CD14-positive monocyte (primary cell): ENCODE measurements around the gene GTF2H4. TPM values are rescaled to one million over a fixed set of nuclear protein-coding genes. Genes with fewer than 3 reads are reported as not detected.

Source experiments
- DNase-seq, 3 donors: peaks; one replicate each; pipeline ENCODE4 v3.0.0-alpha.2; 2011 to 2022
- H2AFZ ChIP-seq: 2 replicates; pipeline ENCODE4 v1.6.0; 2012; ENCODE audit warnings: mild to moderate bottlenecking, low read depth, low read length, inconsistent platforms; ENCODE audit not compliant: insufficient read depth, poor library complexity, severe bottlenecking
- H3K27ac ChIP-seq, 2 donors: 1 replicate in 1 of 2; 2 replicates in 1 of 2; pipeline ENCODE4 v1.5.1; 2012 to 2013; ENCODE audit warnings: low read length in 2 of 2, control low read depth in 1 of 2, inconsistent platforms in 1 of 2, low read depth in 1 of 2, mild to moderate bottlenecking in 1 of 2
- H3K27me3 ChIP-seq, 2 donors: one replicate each; pipeline versions ENCODE4 v1.6.0 to v1.6.1; 2011 to 2013; ENCODE audit warnings: low read length in 2 of 2; ENCODE audit not compliant: control insufficient read depth in 2 of 2, insufficient read depth in 2 of 2
- H3K36me3 ChIP-seq, 2 donors: replicated peaks in 1 of 2; 1 replicate in 1 of 2; 2 replicates in 1 of 2; pipeline versions ENCODE4 v1.5.1 to v1.6.1; 2012 to 2013; ENCODE audit warnings: low read length in 2 of 2, control low read depth in 1 of 2, inconsistent platforms in 1 of 2, mild to moderate bottlenecking in 1 of 2; ENCODE audit not compliant: insufficient read depth in 2 of 2, control insufficient read depth in 1 of 2
- H3K4me1 ChIP-seq, 2 donors: 1 replicate in 1 of 2; 2 replicates in 1 of 2; pipeline versions ENCODE4 v1.5.1 to v1.6.1; 2012 to 2013; ENCODE audit warnings: low read length in 2 of 2, control low read depth in 1 of 2, inconsistent platforms in 1 of 2, mild to moderate bottlenecking in 1 of 2, moderate library complexity in 1 of 2; ENCODE audit not compliant: insufficient read depth in 2 of 2, control insufficient read depth in 1 of 2
- H3K4me2 ChIP-seq: replicated peaks from 2 replicates; pipeline ENCODE3; 2012; ENCODE audit warnings: low read length, moderate library complexity, mild to moderate bottlenecking; ENCODE audit not compliant: poor library complexity, severe bottlenecking; ENCODE audit errors: extremely low read depth
- H3K4me3 ChIP-seq, 3 experiments: fragments of 200-600 bp in 1 of 3; sonication (generic) in 1 of 3; replicated peaks in 1 of 3; 1 replicate in 2 of 3; 2 replicates in 1 of 3; pipeline ENCODE4 v1.5.1; 2011 to 2013; ENCODE audit warnings: low read length in 3 of 3, mild to moderate bottlenecking in 3 of 3, control low read depth in 2 of 3, low read depth in 2 of 3, inconsistent platforms in 1 of 3, moderate library complexity in 1 of 3
- H3K79me2 ChIP-seq: 2 replicates; pipeline ENCODE4 v1.6.0; 2012; ENCODE audit warnings: mild to moderate bottlenecking, control low read depth, inconsistent platforms, low read length, moderate library complexity; ENCODE audit not compliant: insufficient read depth
- H3K9ac ChIP-seq: 2 replicates; pipeline ENCODE4 v1.6.0; 2017; ENCODE audit warnings: low read length, mild to moderate bottlenecking; ENCODE audit not compliant: insufficient read depth, poor library complexity, severe bottlenecking
- H3K9me3 ChIP-seq, 2 donors: replicated peaks in 1 of 2; 1 replicate in 1 of 2; 2 replicates in 1 of 2; pipeline versions ENCODE4 v1.5.1 to v1.6.1; 2012 to 2013; ENCODE audit warnings: low read length in 2 of 2, control low read depth in 1 of 2; ENCODE audit not compliant: control insufficient read depth in 1 of 2, insufficient read depth in 1 of 2
- H4K20me1 ChIP-seq: 2 replicates; pipeline ENCODE4 v1.6.0; 2012; ENCODE audit warnings: mild to moderate bottlenecking, low read length, control low read depth, moderate library complexity; ENCODE audit not compliant: insufficient read depth
- H3K27ac Mint-ChIP-seq, 7 donors: one replicate each; pipeline ENCODE4 v1.8.0; 2020; ENCODE audit warnings: mild to moderate bottlenecking in 7 of 7, mixed read lengths in 7 of 7, moderate library complexity in 6 of 7, inconsistent platforms in 2 of 7
- H3K27me3 Mint-ChIP-seq, 3 donors: one replicate each; pipeline ENCODE4 v1.8.0; 2021 to 2022; ENCODE audit warnings: low read depth in 3 of 3, mild to moderate bottlenecking in 3 of 3, mixed read lengths in 3 of 3, moderate library complexity in 3 of 3, inconsistent platforms in 1 of 3
- H3K36me3 Mint-ChIP-seq, 2 donors: one replicate each; pipeline ENCODE4 v1.8.0; 2020; ENCODE audit warnings: mixed read lengths in 2 of 2, inconsistent platforms in 1 of 2, mild to moderate bottlenecking in 1 of 2
- H3K4me1 Mint-ChIP-seq: one replicate; pipeline ENCODE4 v1.8.0; 2020; ENCODE audit warnings: mild to moderate bottlenecking, mixed read lengths
- H3K4me3 Mint-ChIP-seq, 2 donors: one replicate each; pipeline ENCODE4 v1.8.0; 2020; ENCODE audit warnings: mild to moderate bottlenecking in 2 of 2, mixed read lengths in 2 of 2, moderate library complexity in 1 of 2
- H3K9me3 Mint-ChIP-seq, 7 donors: one replicate each; pipeline ENCODE4 v1.8.0; 2020 to 2022; ENCODE audit warnings: mixed read lengths in 7 of 7, mild to moderate bottlenecking in 6 of 7, moderate library complexity in 6 of 7, inconsistent platforms in 2 of 7
- CTCF ChIP-seq: fragments of 200-600 bp; IDR thresholded peaks from one replicate; pipeline ENCODE4 v1.8.0; 2022; ENCODE audit warnings: antibody characterized with exemption, mild to moderate bottlenecking
- WGBS: methylation state at CpG from one replicate; pipeline ENCODE4 v1.1.5; 2013; ENCODE audit warnings: missing lambda C conversion rate; ENCODE audit not compliant: insufficient coverage; 5-methylcytosine and 5-hydroxymethylcytosine counted together
- intact Hi-C, 2 donors: fragments of 100-400 bp; cut with micrococcal nuclease; formaldehyde crosslinking; loops; one replicate each; pipeline versions ENCODE4 v1.15.0 to v1.15.1; 2023
- polyA plus RNA-seq, 3 donors: library from polyadenylated mRNA; depleted of rRNA in 1 of 3; unstranded in 2 of 3; stranded (reverse) in 1 of 3; fragments of 300-500 nt in 2 of 3; fragments of >200 nt in 1 of 3; fragmentation: Illumina TruSeq in 2 of 3; gene quantifications; 1 replicate in 2 of 3; 2 replicates in 1 of 3; pipeline ENCODE4 v1.2.3, GENCODE V29; 2012 to 2021

Gene GTF2H4
- polyA plus RNA-seq, 3 donors = 3.6 to 14.5 (median 6.0) TPM

- Mint-ChIP-seq H3K27ac (peak overlapping the region in 1 of 7 donors; percentile 41), H3K4me1 (peaks cover 3% of the 10 kb centered on the region), H3K27me3 (peaks cover 4 to 23% (median 13%) of the 10 kb centered on the region in 3 donors), H3K9me3 (no peaks in the 10 kb centered on the region), H3K36me3 (no peaks in the 10 kb centered on the region), H3K4me3 (no peak overlapping the region)
- Histone ChIP-seq H3K9ac (no peak overlapping the region), H3K36me3 (no peaks in the 10 kb centered on the region), H2AFZ (no peak overlapping the region), H3K27me3 (peaks cover 0 to 12% of the 10 kb centered on the region in 2 donors), H3K9me3 (no peaks in the 10 kb centered on the region), H3K4me3 (no peak overlapping the region), H3K27ac (no peak overlapping the region), H3K79me2 (no peaks in the 10 kb centered on the region), H4K20me1 (no peaks in the 10 kb centered on the region), H3K4me2 (no peak overlapping the region), H3K4me1 (no peaks in the 10 kb centered on the region)
- no peak for TF ChIP-seq CTCF
- 97% methylated on average over 9 of the region's 12 CpGs for WGBS
- intact Hi-C loops = no loop called here
- no peak for DNase-seq
Observed at GRCh38 chr6:30890646-30891449, 17.2 kb upstream of the GTF2H4 start.

- Mint-ChIP-seq H3K27ac (no peak overlapping the region), H3K4me3 (no peak overlapping the region), H3K9me3 (no peaks in the 10 kb centered on the region), H3K36me3 (no peaks in the 10 kb centered on the region), H3K4me1 (no peaks in the 10 kb centered on the region), H3K27me3 (peaks cover 3 to 19% (median 7%) of the 10 kb centered on the region in 3 donors)
- peaks cover 0 to 7% of the 10 kb centered on the region in 2 donors for H3K27me3 ChIP-seq
- TF ChIP-seq CTCF = no peak
- no peak overlapping the region for H3K4me3 ChIP-seq
- no peak for DNase-seq
- no peaks in the 10 kb centered on the region for H3K4me1 ChIP-seq
- H3K9me3 ChIP-seq = no peaks in the 10 kb centered on the region
- no peaks in the 10 kb centered on the region for H3K36me3 ChIP-seq
- no peak overlapping the region for H3K27ac ChIP-seq
- H4K20me1 ChIP-seq = no peaks in the 10 kb centered on the region
- intact Hi-C loops = no loop called here
- H3K9ac ChIP-seq = no peak overlapping the region
- H3K79me2 ChIP-seq = no peaks in the 10 kb centered on the region
- no peak overlapping the region for H3K4me2 ChIP-seq
- 93% methylated on average over 3 of the region's 4 CpGs for WGBS
- no peak overlapping the region for H2AFZ ChIP-seq
Observed at GRCh38 chr6:30891450-30891723, 16.6 kb upstream of the GTF2H4 start.
